ENCODE measurements around the gene MEDAG.
"Not testable (repeated sequence)": the region's sequence is repeated elsewhere in the genome, so short reads cannot be mapped to it uniquely, and the experiment has no call there.

Gene MEDAG

GRCh38 chr13:30924721-30925120, 18.6 kb downstream of the MEDAG start:
- H3K79me2 ChIP-seq (ENCODE audit: low read length), result no peaks in the 10 kb centered on the region

GRCh38 chr13:30925429-30925828, 19.4 kb downstream of the MEDAG start:
- Histone ChIP-seq H3K4me3 (ENCODE audit: low read length) (no peak overlapping the region), H3K4me2 (ENCODE audit: low read length) (no peak overlapping the region), H3K27me3 (ENCODE audit: low read depth, low read length) (peaks cover 54% of the 10 kb centered on the region), H3K9me3 (ENCODE audit: insufficient read depth, low read length) (no peaks in the 10 kb centered on the region), H3K4me1 (ENCODE audit: low read length) (no peaks in the 10 kb centered on the region), H4K20me1 (ENCODE audit: insufficient read depth, low read length) (no peaks in the 10 kb centered on the region), H3K9ac (ENCODE audit: low read length) (no peak overlapping the region), H2AFZ (ENCODE audit: low read depth, low read length) (no peak overlapping the region), H3K36me3 (replicated peaks; ENCODE audit: low read depth, low read length) (no peaks in the 10 kb centered on the region), H3K79me2 (ENCODE audit: low read length) (no peaks in the 10 kb centered on the region), H3K27ac (ENCODE audit: low read length) (no peak overlapping the region)
- TF ChIP-seq EZH2phosphoT487 (IDR thresholded peaks at IDR 0.05; ENCODE audit: low read depth), result no peak

More at GRCh38 chr13:30924721-30925120, 18.6 kb downstream of the MEDAG start:
- Histone ChIP-seq H3K36me3 (replicated peaks; ENCODE audit: low read depth, low read length) (no peaks in the 10 kb centered on the region), H3K27me3 (ENCODE audit: low read depth, low read length) (peaks cover 51% of the 10 kb centered on the region), H4K20me1 (ENCODE audit: insufficient read depth, low read length) (no peaks in the 10 kb centered on the region), H3K9ac (ENCODE audit: low read length) (no peak overlapping the region), H3K4me1 (ENCODE audit: low read length) (no peaks in the 10 kb centered on the region), H3K4me2 (ENCODE audit: low read length) (no peak overlapping the region), H3K4me3 (ENCODE audit: low read length) (no peak overlapping the region), H3K27ac (ENCODE audit: low read length) (no peak overlapping the region), H3K9me3 (ENCODE audit: insufficient read depth, low read length) (no peaks in the 10 kb centered on the region), H2AFZ (ENCODE audit: low read depth, low read length) (no peak overlapping the region)
- no peak for TF ChIP-seq CTCF (IDR thresholded peaks at IDR 0.05; ENCODE audit: low read depth, low read length)
- no peak for TF ChIP-seq EZH2phosphoT487 (IDR thresholded peaks at IDR 0.05; ENCODE audit: low read depth)

- H4K20me1 ChIP-seq (ENCODE audit: insufficient read depth, low read length), result no peaks in the 10 kb centered on the region
- H2AFZ ChIP-seq (ENCODE audit: low read depth, low read length), result no peak overlapping the region
- peaks cover 53% of the 10 kb centered on the region for H3K27me3 ChIP-seq (ENCODE audit: low read depth, low read length)
- no peaks in the 10 kb centered on the region for H3K9me3 ChIP-seq (ENCODE audit: insufficient read depth, low read length)
- no peak for TF ChIP-seq EZH2phosphoT487 (IDR thresholded peaks at IDR 0.05; ENCODE audit: low read depth)
- TF ChIP-seq CTCF (IDR thresholded peaks at IDR 0.05; ENCODE audit: low read depth, low read length), result no peak
- no peak overlapping the region for H3K27ac ChIP-seq (ENCODE audit: low read length)
- H3K4me3 ChIP-seq (ENCODE audit: low read length), result no peak overlapping the region
- no peak overlapping the region for H3K4me2 ChIP-seq (ENCODE audit: low read length)
- no peaks in the 10 kb centered on the region for H3K4me1 ChIP-seq (ENCODE audit: low read length)
- H3K36me3 ChIP-seq (replicated peaks; ENCODE audit: low read depth, low read length), result no peaks in the 10 kb centered on the region
- no peaks in the 10 kb centered on the region for H3K79me2 ChIP-seq (ENCODE audit: low read length)
- H3K9ac ChIP-seq (ENCODE audit: low read length), result no peak overlapping the region
Observed at GRCh38 chr13:30926781-30927180, 20.7 kb downstream of the MEDAG start.

GRCh38 chr13:30927188-30927587, 21.1 kb downstream of the MEDAG start:
- H3K27ac ChIP-seq (ENCODE audit: low read length); H3K4me2 ChIP-seq (ENCODE audit: low read length); H3K36me3 ChIP-seq (replicated peaks; ENCODE audit: low read depth, low read length); H2AFZ ChIP-seq (ENCODE audit: low read depth, low read length); H3K4me3 ChIP-seq (ENCODE audit: low read length); H3K79me2 ChIP-seq (ENCODE audit: low read length); H3K9me3 ChIP-seq (ENCODE audit: insufficient read depth, low read length); H3K4me1 ChIP-seq (ENCODE audit: low read length); H4K20me1 ChIP-seq (ENCODE audit: insufficient read depth, low read length); H3K9ac ChIP-seq (ENCODE audit: low read length): not testable (repeated sequence)
- peaks cover 57% of the 10 kb centered on the region for H3K27me3 ChIP-seq (ENCODE audit: low read depth, low read length)

GRCh38 chr13:30927595-30927994, 21.5 kb downstream of the MEDAG start:
- TF ChIP-seq EZH2phosphoT487 (IDR thresholded peaks at IDR 0.05; ENCODE audit: low read depth) (no peak), CTCF (IDR thresholded peaks at IDR 0.05; ENCODE audit: low read depth, low read length) (no peak)
- Histone ChIP-seq H3K79me2 (ENCODE audit: low read length) (no peaks in the 10 kb centered on the region), H3K9ac (ENCODE audit: low read length) (no peak overlapping the region), H3K36me3 (replicated peaks; ENCODE audit: low read depth, low read length) (no peaks in the 10 kb centered on the region), H3K27ac (ENCODE audit: low read length) (no peak overlapping the region), H4K20me1 (ENCODE audit: insufficient read depth, low read length) (no peaks in the 10 kb centered on the region), H3K4me1 (ENCODE audit: low read length) (no peaks in the 10 kb centered on the region), H3K4me2 (ENCODE audit: low read length) (no peak overlapping the region), H3K27me3 (ENCODE audit: low read depth, low read length) (peaks cover 61% of the 10 kb centered on the region), H3K9me3 (ENCODE audit: insufficient read depth, low read length) (no peaks in the 10 kb centered on the region), H3K4me3 (ENCODE audit: low read length) (no peak overlapping the region), H2AFZ (ENCODE audit: low read depth, low read length) (no peak overlapping the region)
